GM19452 (cell line): Measurements from ENCODE around the gene KPTN.

Experiments used
- ATAC-seq: cut with Tn5 transposase; IDR thresholded peaks from one replicate; pipeline ENCODE4 v1.9.1; 2021; ENCODE audit not compliant: unreplicated experiment

KPTN gene

GRCh38 chr19:47471381-47471732 is 12.7 kb downstream of the KPTN start:
- no peak for ATAC-seq

- ATAC-seq: no peak
Measured at GRCh38 chr19:47470447-47471195, 13.4 kb downstream of the KPTN start.

DNA sequence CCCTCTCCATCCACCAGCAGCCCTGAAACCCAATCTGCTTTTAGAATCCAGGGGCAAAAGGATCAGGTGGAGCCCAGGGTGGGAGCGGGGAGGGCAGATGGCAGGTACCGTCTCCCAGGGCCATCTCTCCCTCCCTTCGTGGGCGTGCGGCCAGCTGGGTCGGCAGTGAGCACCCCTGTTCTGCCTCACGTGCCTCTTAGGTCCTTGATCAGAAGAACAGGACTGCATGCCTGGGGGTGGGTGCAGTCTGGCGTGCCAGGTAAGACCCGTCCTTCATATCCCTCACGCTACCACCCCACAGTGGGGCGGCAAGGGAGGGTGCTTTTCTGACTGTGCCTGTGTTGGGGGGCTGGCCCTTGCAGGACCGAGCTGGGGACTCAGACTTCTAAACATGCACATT is 14.3 kb downstream of the KPTN start:
- no peak for ATAC-seq

GRCh38 chr19:47469363-47469700 is 14.7 kb downstream of the KPTN start:
- no peak for ATAC-seq

GRCh38 chr19:47467914-47468313 is 16.1 kb downstream of the KPTN start:
- ATAC-seq: no peak

- ATAC-seq: no peak
Measured at GRCh38 chr19:47465957-47466356, 18.1 kb downstream of the KPTN start.

- no peak for ATAC-seq
Measured at GRCh38 chr19:47464675-47465419, 19.2 kb downstream of the KPTN start.

DNA sequence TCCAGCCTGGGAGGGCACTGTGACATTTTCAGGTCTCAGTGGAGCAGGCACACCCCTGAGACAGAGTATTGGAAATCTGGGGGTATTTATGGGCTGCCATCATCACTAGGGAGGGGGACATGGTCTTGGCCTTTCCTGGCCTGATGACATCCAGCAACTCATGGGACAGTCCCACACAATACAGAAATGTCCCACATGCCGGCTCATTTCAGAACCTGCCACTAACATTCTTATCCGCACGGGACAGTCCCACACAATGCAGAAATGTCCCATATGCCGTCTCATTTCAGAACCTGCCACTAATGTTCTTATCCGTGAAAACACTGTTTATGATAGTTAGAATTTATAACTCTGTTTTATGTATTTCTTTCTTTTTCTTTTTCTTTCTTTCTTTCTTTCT is 22.1 kb downstream of the KPTN start:
- no peak for ATAC-seq

GRCh38 chr19:47459477-47459876 is 24.5 kb downstream of the KPTN start:
- no peak for ATAC-seq

- no peak for ATAC-seq
Measured at GRCh38 chr19:47458672-47459071, 25.3 kb downstream of the KPTN start.

DNA sequence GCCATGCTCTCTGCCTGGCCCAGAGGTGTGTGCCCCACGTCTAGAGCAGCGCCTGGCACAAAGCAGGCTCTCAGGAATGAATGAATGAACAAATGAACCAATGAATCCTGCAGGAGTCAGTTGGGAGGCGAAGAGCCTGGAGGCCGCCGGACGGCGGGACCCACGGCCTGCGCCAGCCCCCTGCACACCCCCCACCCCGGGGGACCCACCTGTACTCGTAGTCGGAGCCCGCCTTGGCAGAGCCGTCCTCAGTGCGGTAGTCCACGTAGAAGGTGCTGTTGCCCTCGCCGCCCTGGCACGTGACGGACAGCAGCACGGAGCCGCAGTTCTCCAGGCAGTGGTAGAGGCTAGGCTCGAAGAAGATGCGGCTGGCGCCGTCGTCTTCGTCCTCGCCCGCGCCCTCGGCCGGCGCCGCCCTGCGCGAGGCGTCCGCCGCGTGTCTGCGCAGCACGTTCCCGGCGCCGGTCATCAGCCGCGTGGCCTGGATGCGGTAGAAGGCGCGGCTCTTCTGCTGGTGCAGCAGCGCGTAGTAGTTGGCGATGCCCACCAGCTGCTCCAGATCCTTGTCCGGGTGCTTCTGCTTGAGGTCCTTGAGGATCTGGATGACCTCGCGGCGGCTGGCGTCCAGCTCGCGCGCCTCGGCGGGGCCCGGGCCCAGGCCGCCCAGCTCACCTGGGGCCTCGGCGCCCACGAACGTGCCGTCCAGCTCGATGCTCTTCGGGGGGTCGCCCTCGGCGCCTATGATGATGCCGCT is 27.1 kb downstream of the KPTN start:
- no peak for ATAC-seq

DNA sequence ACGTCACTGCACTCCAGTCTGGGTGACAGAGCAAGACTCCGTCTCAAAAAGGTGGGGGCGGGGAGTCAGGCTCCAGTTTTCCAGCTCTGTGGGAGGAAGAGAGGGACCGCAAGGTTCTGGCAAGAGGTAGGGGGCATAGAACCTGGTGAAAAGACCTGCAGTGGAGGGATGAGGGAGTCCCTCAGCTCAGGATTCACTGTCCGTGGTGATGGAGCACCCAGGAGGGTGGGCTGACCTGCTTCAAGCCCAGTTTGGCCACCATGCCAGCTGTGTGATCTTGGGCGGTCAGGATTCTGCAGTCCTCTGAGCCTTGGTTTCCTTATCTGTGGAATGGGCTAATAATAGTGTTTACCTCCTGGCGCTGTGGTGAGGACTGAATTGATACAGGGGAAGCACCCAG is 33.5 kb downstream of the KPTN start:
- no peak for ATAC-seq

DNA sequence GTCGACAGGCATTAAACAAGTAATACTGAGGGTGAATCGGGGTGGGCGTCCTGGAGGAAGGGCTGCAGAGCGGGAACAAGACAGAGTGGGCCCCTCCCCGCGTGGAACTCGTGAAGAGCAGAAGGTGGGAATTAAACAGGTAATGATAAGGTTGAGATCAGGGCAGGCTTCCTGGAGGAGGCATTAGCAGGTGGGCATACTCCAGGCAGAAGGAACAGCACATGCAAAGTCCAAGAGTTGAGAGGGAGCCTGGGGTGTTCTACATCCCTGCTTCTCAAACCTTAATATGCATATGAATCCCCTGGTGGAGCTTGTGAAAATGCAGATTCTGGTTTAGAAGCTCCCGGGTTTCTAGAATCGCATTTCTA is 35.7 kb downstream of the KPTN start:
- ATAC-seq: no peak

DNA sequence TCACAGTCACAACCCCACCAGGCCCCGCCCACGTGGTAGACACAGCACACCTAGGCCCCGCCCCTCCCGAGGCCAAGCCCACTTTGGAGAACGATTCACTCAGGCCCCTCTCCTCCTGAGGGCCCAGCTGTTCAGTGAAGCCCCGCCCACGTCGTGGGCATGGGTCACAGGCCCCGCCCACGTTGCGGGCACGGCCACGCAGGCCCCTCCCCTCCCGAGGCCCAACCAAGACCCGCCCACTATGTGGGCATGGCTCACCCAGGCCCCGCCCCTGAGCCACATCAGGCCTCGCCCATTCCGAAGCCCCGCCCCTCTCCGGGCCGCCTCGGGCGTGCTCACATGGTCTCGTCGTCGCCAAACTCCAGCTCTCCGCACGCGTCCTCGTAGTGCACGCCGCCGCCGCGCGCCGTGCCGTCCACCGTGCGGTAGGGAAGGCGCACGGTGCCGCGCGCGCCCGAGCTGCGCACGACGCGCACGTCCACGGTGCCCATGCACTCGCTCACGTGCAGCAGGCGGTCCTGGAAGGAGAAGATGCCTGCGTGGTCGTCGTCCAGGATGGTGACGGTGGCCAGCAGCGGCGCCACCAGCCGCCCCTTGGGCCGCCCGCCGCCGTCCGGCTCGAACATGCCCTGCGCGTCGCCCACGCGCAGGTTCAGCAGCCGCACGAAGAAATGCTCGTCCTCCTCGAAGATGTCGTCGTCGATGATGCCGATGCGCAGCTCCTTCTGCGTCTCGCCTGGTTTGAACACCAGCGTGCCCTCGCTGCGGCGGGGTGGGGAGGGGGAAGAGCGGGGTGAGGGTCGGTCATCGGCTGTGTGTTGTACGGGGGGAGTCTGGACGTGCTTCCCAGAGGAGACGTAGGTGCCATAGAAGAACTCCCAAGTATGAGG is 36.3 kb downstream of the KPTN start:
- no peak for ATAC-seq

GRCh38 chr19:47446534-47447469 is 37.2 kb downstream of the KPTN start:
- ATAC-seq: no peak

GRCh38 chr19:47445937-47446402 is 38.0 kb downstream of the KPTN start:
- ATAC-seq: no peak

DNA sequence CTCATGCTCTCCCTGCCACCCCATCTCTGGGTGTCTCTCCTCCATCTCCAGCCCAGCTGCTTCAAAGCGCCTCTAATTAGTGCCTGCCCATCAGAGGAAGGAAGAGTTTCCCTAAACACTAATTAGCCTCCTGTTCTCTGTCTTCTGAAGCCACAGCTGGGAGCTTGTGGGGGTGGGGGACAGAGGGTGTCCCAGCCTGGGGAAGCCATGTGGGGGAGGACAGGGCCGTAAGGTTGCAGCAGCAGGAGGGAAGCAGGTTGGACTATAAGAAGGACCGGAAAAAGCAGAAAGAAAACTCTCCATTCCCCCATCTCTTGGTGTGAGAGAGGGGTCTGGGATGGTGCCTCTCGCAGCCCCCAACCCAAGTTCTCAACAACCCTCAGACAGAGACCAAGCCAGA is 38.5 kb downstream of the KPTN start:
- ATAC-seq: no peak

DNA sequence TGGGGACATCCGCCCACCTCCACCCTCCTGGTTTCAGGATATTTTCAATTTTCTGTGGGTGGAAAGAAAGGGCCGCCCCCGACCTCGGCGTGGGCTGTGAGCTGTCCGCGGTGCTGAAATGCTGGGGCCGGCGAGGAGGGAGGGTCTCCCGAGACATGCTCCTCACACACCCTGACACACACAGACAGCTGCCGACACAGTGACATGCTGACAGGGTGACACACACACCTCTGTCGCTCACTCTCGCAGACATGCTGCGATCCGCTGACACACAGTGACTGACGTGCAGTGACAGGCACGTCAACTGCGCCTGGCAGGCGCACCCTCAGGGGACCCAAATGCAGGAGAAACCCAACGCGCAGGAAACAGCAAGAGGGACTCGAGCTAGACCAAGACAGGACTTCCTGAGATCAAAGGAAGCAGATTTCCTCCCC is 39.6 kb downstream of the KPTN start:
- no peak for ATAC-seq

- ATAC-seq: no peak
Measured at GRCh38 chr19:47443331-47443730, 40.7 kb downstream of the KPTN start.

- no peak for ATAC-seq
Measured at GRCh38 chr19:47438793-47439220, 45.2 kb downstream of the KPTN start.
